NCI-H1436 (cell line): ENCODE results near the gene DCT.
"Not testable (repeated sequence)": the region's sequence is repeated elsewhere in the genome, so short reads cannot be mapped to it uniquely, and the experiment has no call there.

ENCODE experiments used
- DNase-seq: peaks from one replicate; lab custom pipeline; 2025; lab: John Stamatoyannopoulos, UW

The DCT gene

GRCh38 chr13:94479616-94480015 lies at the start of gene DCT:
TSS of gene DCT (minus strand) at chr13:94479682. CDS start at chr13:94479255, 427 bp downstream.
- DNase-seq = peak; percentile 48

- not testable (repeated sequence) for DNase-seq
Observed at GRCh38 chr13:94526956-94527355, 47.5 kb upstream of the DCT start.

GRCh38 chr13:94525781-94526180 lies 46.3 kb upstream of the DCT start:
- DNase-seq = no peak

GRCh38 chr13:94524407-94524806 lies 44.9 kb upstream of the DCT start:
- no peak for DNase-seq

GRCh38 chr13:94520001-94520400 lies 40.5 kb upstream of the DCT start:
- no peak for DNase-seq

- no peak for DNase-seq
Observed at GRCh38 chr13:94516456-94516855, 37.0 kb upstream of the DCT start.

- DNase-seq = no peak
Observed at GRCh38 chr13:94515911-94516310, 36.4 kb upstream of the DCT start.

- DNase-seq = no peak
Observed at GRCh38 chr13:94515374-94515773, 35.9 kb upstream of the DCT start.

- no peak for DNase-seq
Observed at GRCh38 chr13:94513026-94513425, 33.5 kb upstream of the DCT start.

- no peak for DNase-seq
Observed at GRCh38 chr13:94505730-94506129, 26.2 kb upstream of the DCT start.

GRCh38 chr13:94503851-94504250 lies 24.4 kb upstream of the DCT start:
- DNase-seq = no peak

- DNase-seq = not testable (repeated sequence)
Observed at GRCh38 chr13:94498831-94499230, 19.3 kb upstream of the DCT start.

GRCh38 chr13:94495806-94496205 lies 16.3 kb upstream of the DCT start:
- DNase-seq = no peak

- peak; percentile 15 for DNase-seq
Observed at GRCh38 chr13:94494026-94494425, 14.5 kb upstream of the DCT start.

GRCh38 chr13:94487043-94487442 lies 7.6 kb upstream of the DCT start:
- no peak for DNase-seq

- no peak for DNase-seq
Observed at GRCh38 chr13:94483970-94484369, 4.5 kb upstream of the DCT start.

- no peak for DNase-seq
Observed at GRCh38 chr13:94481941-94482340, 2.5 kb upstream of the DCT start.

- DNase-seq = no peak
Observed at GRCh38 chr13:94480672-94481145, 1.2 kb upstream of the DCT start.

- DNase-seq = no peak
Observed at GRCh38 chr13:94478913-94479312, 569 bp downstream of the DCT start.

- DNase-seq = no peak
Observed at GRCh38 chr13:94470126-94470525, 9.4 kb downstream of the DCT start.

GRCh38 chr13:94464771-94465170 lies 14.7 kb downstream of the DCT start:
- peak; percentile 29 for DNase-seq

GRCh38 chr13:94462670-94463069 lies 16.8 kb downstream of the DCT start:
- DNase-seq = no peak

GRCh38 chr13:94459116-94459515 lies 20.4 kb downstream of the DCT start:
- no peak for DNase-seq

- no peak for DNase-seq
Observed at GRCh38 chr13:94455414-94455813, 24.1 kb downstream of the DCT start.

GRCh38 chr13:94454906-94455305 lies 24.6 kb downstream of the DCT start:
- DNase-seq = no peak
